A673 (cell line): ENCODE data around the gene DLG2. TPM values are rescaled to one million over a fixed set of nuclear protein-coding genes. Genes with fewer than 3 reads are reported as not detected.

Experiments
- BruUV-seq: library from RNA; stranded (reverse); fragments of 400-500 nt; replicated peaks from 2 replicates; lab custom pipeline; 2021; lab: Mats Ljungman, UMichigan
- CTCF ChIA-PET: fragments of 300-600 bp; sonication (Branson Sonifier 250); formaldehyde crosslinking; loops from one replicate; lab custom pipeline; 2022; ENCODE audit warnings: antibody characterized with exemption; lab: Charles Lee
- POLR2A ChIA-PET: fragments of 300-600 bp; sonication (Branson Sonifier 250); formaldehyde crosslinking; loops from one replicate; lab custom pipeline; 2022; ENCODE audit warnings: antibody characterized with exemption; ENCODE audit not compliant: low non-redundant PET; lab: Charles Lee
- DNase-seq: peaks from one replicate; pipeline ENCODE4 v3.0.0-alpha.2; 2015; ENCODE audit warnings: low spot score
- H3K27ac ChIP-seq: fragments of 200-600 bp; sonication (generic); 2 replicates; pipeline ENCODE4 v1.5.1; 2016; ENCODE audit warnings: mixed run types, low read depth, mild to moderate bottlenecking, mixed read lengths, antibody characterized with exemption, low read length; ENCODE audit not compliant: poor library complexity, severe bottlenecking
- H3K27me3 ChIP-seq: fragments of 200-600 bp; sonication (generic); replicated peaks from 2 replicates; pipeline ENCODE4 v1.6.1; 2017; ENCODE audit warnings: mixed run types, low read depth, mild to moderate bottlenecking, mixed read lengths, antibody characterized with exemption, low read length; ENCODE audit not compliant: insufficient read depth, poor library complexity
- H3K36me3 ChIP-seq: fragments of 200-600 bp; sonication (generic); 2 replicates; pipeline ENCODE4 v1.6.1; 2016; ENCODE audit warnings: mixed run types, mild to moderate bottlenecking, mixed read lengths, antibody characterized with exemption, low read length; ENCODE audit not compliant: insufficient read depth, poor library complexity, severe bottlenecking
- H3K4me1 ChIP-seq: fragments of 200-600 bp; sonication (generic); 2 replicates; pipeline ENCODE4 v1.6.1; 2017; ENCODE audit warnings: mixed run types, mild to moderate bottlenecking, mixed read lengths, antibody characterized with exemption, low read length; ENCODE audit not compliant: insufficient read depth, poor library complexity, severe bottlenecking
- H3K4me3 ChIP-seq: fragments of 200-600 bp; sonication (generic); 2 replicates; pipeline ENCODE4 v1.5.1; 2016; ENCODE audit warnings: low read depth, mixed run types, mild to moderate bottlenecking, mixed read lengths, low read length; ENCODE audit not compliant: poor library complexity, severe bottlenecking
- H3K9me3 ChIP-seq: fragments of 200-600 bp; sonication (generic); 2 replicates; pipeline ENCODE4 v1.6.1; 2016; ENCODE audit warnings: mixed run types, low read depth, mild to moderate bottlenecking, mixed read lengths, antibody characterized with exemption, low read length; ENCODE audit not compliant: poor library complexity, severe bottlenecking
- CTCF ChIP-seq: fragments of 300-800, 200-600 bp; sonication (generic); conservative IDR thresholded peaks from 2 replicates; pipeline ENCODE4 v1.5.1; 2017; ENCODE audit warnings: low read depth, mild to moderate bottlenecking, antibody characterized with exemption, low read length, moderate library complexity, mixed read lengths
- EZH2 ChIP-seq: fragments of 200-600 bp; sonication (generic); IDR thresholded peaks from 2 replicates; pipeline ENCODE4 v1.6.1; 2017; ENCODE audit warnings: borderline replicate concordance, low read depth, mild to moderate bottlenecking, mixed read lengths, antibody characterized with exemption, low read length; ENCODE audit not compliant: poor library complexity, severe bottlenecking
- intact Hi-C: fragments of 100-400 bp; cut with micrococcal nuclease; formaldehyde crosslinking; loops from one replicate; pipeline ENCODE4 v1.10.0; 2022; ENCODE audit not compliant: unreplicated experiment
- total RNA-seq: library from RNA; stranded (reverse); gene quantifications from 2 replicates; pipeline ENCODE4 v1.2.3, GENCODE V29; 2021

Gene DLG2
- total RNA-seq, 1 experiment from 2014 or later: 277 TPM

- H3K9me3 ChIP-seq: no peaks in the 10 kb centered on the region
- TF ChIP-seq EZH2 (no peak), CTCF (no peak)
- POLR2A ChIA-PET: no interaction called here
- no TSS peak for BruUV-seq
- CTCF ChIA-PET: no interaction called here
- H3K27me3 ChIP-seq: no peaks in the 10 kb centered on the region
- intact Hi-C loops: no loop called here
- no peak overlapping the region for H3K27ac ChIP-seq
- H3K4me1 ChIP-seq: no peaks in the 10 kb centered on the region
- H3K4me3 ChIP-seq: no peak overlapping the region
- peak; percentile 5 for DNase-seq
- no peaks in the 10 kb centered on the region for H3K36me3 ChIP-seq
Measured at GRCh38 chr11:84812471-84812969, 814.6 kb downstream of the DLG2 start.

- ChIA-PET POLR2A (no interaction called here), CTCF (no interaction called here)
- no TSS peak for BruUV-seq
- H3K27ac ChIP-seq: no peak overlapping the region
- no peaks in the 10 kb centered on the region for H3K9me3 ChIP-seq
- TF ChIP-seq EZH2 (no peak), CTCF (no peak)
- no peak overlapping the region for H3K4me3 ChIP-seq
- H3K27me3 ChIP-seq: no peaks in the 10 kb centered on the region
- no peaks in the 10 kb centered on the region for H3K36me3 ChIP-seq
- no peak for DNase-seq
- H3K4me1 ChIP-seq: no peaks in the 10 kb centered on the region
- intact Hi-C loops: no loop called here
Measured at GRCh38 chr11:84806354-84806753, 820.8 kb downstream of the DLG2 start.

GRCh38 chr11:84804041-84804440, 823.1 kb downstream of the DLG2 start:
- BruUV-seq: no TSS peak
- Histone ChIP-seq H3K4me1 (no peaks in the 10 kb centered on the region), H3K9me3 (no peaks in the 10 kb centered on the region), H3K27ac (no peak overlapping the region), H3K36me3 (no peaks in the 10 kb centered on the region), H3K4me3 (no peak overlapping the region), H3K27me3 (no peaks in the 10 kb centered on the region)
- CTCF ChIA-PET: no interaction called here
- TF ChIP-seq EZH2 (no peak), CTCF (no peak)
- intact Hi-C loops: no loop called here
- no peak for DNase-seq
- POLR2A ChIA-PET: no interaction called here
